ENCODE measurements around the gene TWIST2. TPM values are rescaled to one million over a fixed set of nuclear protein-coding genes. Genes with fewer than 3 reads are reported as not detected.

The TWIST2 gene
- polyA plus RNA-seq, 3 donors: 3.8 to 9.0 (median 4.3) TPM

- DNase-seq (ENCODE audit: extremely low read depth in 1 of 11, low read depth in 9 of 11, low spot score in 4 of 11): no peak
Measured at GRCh38 chr2:238907717-238908173, 59.9 kb downstream of the TWIST2 start.

- DNase-seq (ENCODE audit: extremely low read depth in 1 of 11, low read depth in 9 of 11, low spot score in 4 of 11): no peak
Measured at GRCh38 chr2:238908960-238909951, 61.4 kb downstream of the TWIST2 start.

DNA sequence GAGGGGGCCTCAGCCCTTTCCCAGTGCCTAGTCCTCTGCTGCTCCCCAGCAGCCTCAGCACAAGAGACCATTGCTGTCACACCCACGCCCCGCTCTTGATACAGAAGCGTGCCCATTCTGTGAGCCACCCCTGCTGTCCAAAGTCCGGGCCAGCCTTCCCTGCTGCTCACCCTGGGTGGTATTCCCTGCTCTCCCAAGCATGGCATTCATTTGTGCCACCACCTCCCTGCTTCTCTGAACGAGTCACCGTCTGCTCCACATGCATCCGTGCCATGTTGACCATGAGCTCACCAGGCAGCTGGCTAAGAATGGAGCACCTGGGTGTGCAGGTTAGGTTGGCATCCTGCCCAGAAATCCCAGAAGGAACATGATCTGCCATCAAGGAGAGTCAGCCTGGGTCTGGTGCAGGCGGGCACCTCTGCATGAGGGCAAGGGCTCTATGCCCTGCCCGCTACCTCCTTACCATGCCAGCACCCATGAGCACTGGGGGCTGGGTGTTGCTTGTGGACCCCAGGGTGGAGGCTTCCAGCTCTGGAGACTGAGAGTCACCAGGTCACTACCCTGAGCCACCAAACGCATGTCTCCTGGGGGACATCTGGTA, 63.0 kb downstream of the TWIST2 start:
- no peak for DNase-seq (ENCODE audit: extremely low read depth in 1 of 11, low read depth in 9 of 11, low spot score in 4 of 11)

DNA sequence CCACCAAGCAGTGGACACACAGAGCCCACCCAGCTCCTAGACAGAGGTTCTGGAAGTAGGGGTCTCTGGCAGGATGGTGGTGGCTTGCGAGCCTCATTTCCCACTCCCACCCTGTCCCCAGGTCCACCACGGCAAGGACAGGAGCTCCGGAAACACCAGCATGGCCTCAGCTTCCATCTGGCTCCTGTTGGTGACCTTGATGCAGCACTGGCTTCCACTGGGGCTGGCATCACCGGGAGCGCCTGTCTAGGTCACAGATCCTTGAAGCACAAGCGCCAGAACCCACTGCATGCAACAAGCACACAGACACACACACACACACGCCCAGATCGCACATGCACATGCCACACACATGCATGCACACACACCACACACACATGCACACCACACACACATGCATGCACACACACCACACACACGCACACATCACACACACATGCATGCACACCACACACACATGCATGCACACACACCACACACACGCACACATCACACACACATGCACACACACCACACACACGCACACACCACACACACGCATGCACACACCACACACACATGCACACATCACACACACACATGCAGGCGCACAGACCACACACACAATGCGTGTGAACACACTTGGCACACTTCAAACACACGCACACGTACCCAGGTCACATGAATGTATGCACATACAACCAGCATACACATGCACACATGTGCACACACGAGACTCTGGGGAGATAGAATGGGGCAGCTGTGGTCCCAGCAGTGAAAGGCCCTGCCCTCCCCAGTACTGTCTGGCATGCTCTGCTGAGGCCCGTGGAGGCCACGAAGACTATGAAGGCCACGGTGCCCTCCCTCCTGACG, 63.7 kb downstream of the TWIST2 start:
- DNase-seq (ENCODE audit: extremely low read depth in 1 of 11, low read depth in 9 of 11, low spot score in 4 of 11): no peak

GRCh38 chr2:238912228-238912915, 64.5 kb downstream of the TWIST2 start:
- DNase-seq (ENCODE audit: extremely low read depth in 1 of 11, low read depth in 9 of 11, low spot score in 4 of 11): no peak

GRCh38 chr2:238912916-238913875, 65.3 kb downstream of the TWIST2 start:
- DNase-seq (ENCODE audit: extremely low read depth in 1 of 11, low read depth in 9 of 11, low spot score in 4 of 11): no peak

DNA sequence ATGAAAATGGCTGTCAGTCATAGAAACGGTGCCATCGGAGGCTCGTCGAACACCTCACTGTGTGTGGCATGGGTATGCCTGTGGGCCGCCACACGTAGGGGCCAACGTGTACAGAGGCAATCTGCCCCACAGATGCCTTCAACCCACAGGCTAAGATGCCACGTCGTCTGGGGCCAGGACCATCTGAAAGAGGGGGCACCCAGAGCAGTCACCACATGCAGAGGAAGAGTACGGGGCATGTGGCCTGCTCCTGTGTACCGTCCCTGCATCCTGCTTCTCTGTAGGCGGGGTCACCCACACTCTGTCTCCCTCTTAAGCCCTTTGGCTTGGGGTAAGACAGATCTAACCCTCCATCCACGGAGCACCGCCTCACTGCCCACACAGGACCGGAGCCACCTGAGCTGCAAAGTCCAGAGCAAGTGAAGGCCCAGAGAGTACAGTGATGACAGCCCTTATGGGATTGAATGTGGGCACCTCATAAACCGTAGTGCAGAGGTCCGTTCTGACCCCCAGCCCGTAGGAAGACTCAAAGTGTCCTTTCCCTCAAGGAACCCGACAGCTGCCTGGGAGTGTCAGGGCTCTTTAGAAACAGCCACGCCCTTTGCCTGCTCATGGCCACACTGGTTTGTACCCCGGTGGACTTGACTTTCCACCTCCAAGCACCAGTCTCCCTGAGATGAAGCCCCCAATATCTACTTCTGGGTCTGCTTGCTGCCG, 66.2 kb downstream of the TWIST2 start:
- DNase-seq (ENCODE audit: extremely low read depth in 1 of 11, low read depth in 9 of 11, low spot score in 4 of 11): no peak

- DNase-seq (ENCODE audit: extremely low read depth in 1 of 11, low read depth in 9 of 11, low spot score in 4 of 11): no peak
Measured at GRCh38 chr2:238914648-238915015, 66.7 kb downstream of the TWIST2 start.

DNA sequence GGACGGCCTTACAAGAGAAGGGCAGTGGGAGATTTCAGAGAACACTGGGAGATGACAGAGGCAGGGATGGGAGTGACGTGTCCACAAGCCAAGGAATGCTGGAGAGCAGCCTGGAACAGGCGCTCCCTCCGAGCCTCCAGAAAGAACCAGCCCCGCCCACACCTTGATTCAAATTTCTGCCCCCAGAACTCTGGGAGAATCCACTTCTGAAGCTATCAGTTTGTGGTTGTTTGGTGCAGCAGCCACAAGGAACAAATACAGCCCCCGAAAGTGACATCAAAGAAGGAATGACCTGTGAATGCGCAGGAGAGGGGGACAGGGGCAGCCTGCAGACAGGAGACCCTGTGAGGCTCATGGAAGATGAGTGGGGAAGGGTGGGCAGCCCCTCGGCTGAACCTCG, 67.3 kb downstream of the TWIST2 start:
- DNase-seq (ENCODE audit: extremely low read depth in 1 of 11, low read depth in 9 of 11, low spot score in 4 of 11): no peak

DNA sequence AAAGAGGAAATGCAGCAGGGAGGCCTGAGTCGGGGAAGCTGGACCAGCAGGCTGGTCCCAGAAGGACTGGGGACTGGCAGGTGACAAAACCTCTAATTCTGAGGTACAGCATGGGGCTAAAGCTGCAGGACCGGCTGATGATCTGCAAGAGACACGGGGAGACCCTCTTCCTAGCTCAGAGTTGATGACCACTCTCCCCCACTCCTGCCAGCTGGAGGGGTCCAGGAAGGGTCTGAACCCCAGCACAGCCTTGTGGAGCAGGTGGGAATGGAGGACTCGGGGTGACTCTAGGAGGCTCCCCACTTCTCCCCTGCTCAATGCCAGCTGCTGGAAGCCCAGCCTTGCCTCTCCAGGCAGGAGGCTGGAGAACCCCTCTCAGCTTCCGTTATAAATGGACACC, 67.7 kb downstream of the TWIST2 start:
- DNase-seq (ENCODE audit: extremely low read depth in 1 of 11, low read depth in 9 of 11, low spot score in 4 of 11): no peak

DNA sequence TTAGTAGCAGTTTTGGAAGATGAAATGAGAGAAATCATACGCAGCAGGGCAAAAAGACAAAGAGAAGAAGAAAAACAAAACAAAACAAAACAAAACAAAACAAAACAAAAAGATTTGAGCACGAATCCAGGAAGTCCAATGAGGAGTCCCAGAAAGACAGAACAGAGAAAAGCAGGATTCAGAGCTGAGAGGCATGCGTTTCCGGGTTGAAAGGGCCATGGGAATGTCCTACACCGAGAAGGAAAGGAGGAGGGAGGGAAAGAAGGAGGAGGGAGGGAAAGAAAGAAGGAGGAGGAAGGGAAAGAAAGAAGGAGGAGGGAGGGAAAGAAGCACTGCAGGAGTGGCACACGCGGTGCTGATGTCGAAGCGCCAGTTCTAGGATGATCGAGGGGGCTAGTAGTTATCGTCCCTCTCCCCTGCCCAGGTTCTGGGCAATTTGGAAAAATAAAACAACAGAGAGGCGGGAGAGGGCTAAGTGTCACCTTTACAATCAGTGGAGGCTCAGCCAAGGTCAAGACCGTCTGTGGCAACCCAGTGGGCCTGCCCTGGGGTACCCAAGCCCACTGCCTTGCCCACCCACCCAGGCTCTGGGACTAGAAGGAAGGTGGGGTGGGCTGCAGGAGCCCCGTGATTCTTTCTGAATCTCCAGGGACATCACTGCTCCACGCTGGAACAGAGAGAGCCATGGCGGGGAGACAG, 68.4 kb downstream of the TWIST2 start:
- no peak for DNase-seq (ENCODE audit: extremely low read depth in 1 of 11, low read depth in 9 of 11, low spot score in 4 of 11)

GRCh38 chr2:238916875-238917590, 69.1 kb downstream of the TWIST2 start:
- DNase-seq (ENCODE audit: extremely low read depth in 1 of 11, low read depth in 9 of 11, low spot score in 4 of 11): no peak

- DNase-seq (ENCODE audit: extremely low read depth in 1 of 11, low read depth in 9 of 11, low spot score in 4 of 11): no peak
Measured at GRCh38 chr2:238919307-238919706, 71.4 kb downstream of the TWIST2 start.

- DNase-seq (ENCODE audit: extremely low read depth in 1 of 11, low read depth in 9 of 11, low spot score in 4 of 11): no peak
Measured at GRCh38 chr2:238920053-238920452, 72.2 kb downstream of the TWIST2 start.

DNA sequence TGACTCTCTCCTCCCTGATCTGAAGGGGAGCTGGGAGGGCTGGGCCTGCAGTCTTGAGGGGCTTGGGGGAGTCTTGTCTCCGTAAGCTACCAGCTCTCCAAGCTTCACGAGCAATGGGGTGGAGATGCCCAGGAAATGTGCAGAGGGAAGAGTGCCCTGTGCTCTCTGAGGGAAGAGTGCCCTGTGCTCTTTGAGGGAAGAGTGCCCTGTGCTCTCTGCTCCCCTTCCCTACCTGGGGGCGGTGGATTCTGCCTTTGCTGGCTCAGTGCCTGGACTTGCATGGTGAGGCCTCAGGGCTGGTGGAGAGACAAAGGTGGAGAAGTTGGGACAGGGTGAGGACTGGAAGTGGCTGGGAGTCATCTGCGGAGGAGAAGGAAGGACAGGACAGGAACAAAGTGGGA, 72.7 kb downstream of the TWIST2 start:
- no peak for DNase-seq (ENCODE audit: extremely low read depth in 1 of 11, low read depth in 9 of 11, low spot score in 4 of 11)

GRCh38 chr2:238921259-238921658, 73.4 kb downstream of the TWIST2 start:
- no peak for DNase-seq (ENCODE audit: extremely low read depth in 1 of 11, low read depth in 9 of 11, low spot score in 4 of 11)
